Endothelial cell of umbilical vein (primary cell): ENCODE results near the gene PHF3. TPM values are rescaled to one million over a fixed set of nuclear protein-coding genes. Genes with fewer than 3 reads are reported as not detected.

Experiments
- BruUV-seq: library from RNA; stranded (reverse); fragments of 400-500 nt; replicated peaks from 2 replicates; lab custom pipeline; 2021; lab: Mats Ljungman, UMichigan
- CTCF ChIA-PET: fragments of 300-600, 350-600 bp; sonication (Branson Sonifier 250); formaldehyde crosslinking; loops from one replicate; lab custom pipeline; 2021; ENCODE audit warnings: antibody characterized with exemption, inconsistent platforms; lab: Charles Lee
- POLR2A ChIA-PET: fragments of 300-600, 350-600 bp; sonication (Branson Sonifier 250); formaldehyde crosslinking; loops from one replicate; lab custom pipeline; 2021; ENCODE audit warnings: antibody characterized with exemption, inconsistent platforms; lab: Charles Lee
- DNase-seq: peaks from one replicate; pipeline ENCODE4 v3.0.0-alpha.2; 2011; ENCODE audit warnings: low read depth, low spot score
- FAIRE-seq: peaks from 2 replicates; lab custom pipeline; 2011; peaks lifted over from hg19 to GRCh38; lab: Jason Lieb, UNC
- H2AFZ ChIP-seq: 2 replicates; pipeline ENCODE4 v1.6.0; 2012; ENCODE audit warnings: low read depth, low read length, control low read depth, inconsistent platforms
- H3K27ac ChIP-seq: 2 replicates; pipeline ENCODE4 v1.5.1; 2011; ENCODE audit warnings: low read depth, mild to moderate bottlenecking, control low read depth, low read length, moderate library complexity; ENCODE audit not compliant: insufficient read depth
- H3K27me3 ChIP-seq, 2 experiments: 2 replicates each; pipeline versions ENCODE4 v1.6.0 to v1.6.1; 2011; ENCODE audit warnings: low read length in 2 of 2, mixed read lengths in 1 of 2; ENCODE audit not compliant: control insufficient read depth in 2 of 2, insufficient read depth in 2 of 2
- H3K36me3 ChIP-seq, 2 experiments: 2 replicates in 1 of 2; 3 replicates in 1 of 2; pipeline ENCODE4 v1.5.1; 2011; ENCODE audit warnings: low read length in 2 of 2, mild to moderate bottlenecking in 1 of 2, moderate library complexity in 1 of 2; ENCODE audit not compliant: control insufficient read depth in 2 of 2, insufficient read depth in 2 of 2; ENCODE audit errors: extremely low read depth in 1 of 2
- H3K4me1 ChIP-seq: 3 replicates; pipeline ENCODE4 v1.5.1; 2011; ENCODE audit warnings: mild to moderate bottlenecking, low read length; ENCODE audit not compliant: control insufficient read depth, insufficient read depth; ENCODE audit errors: extremely low read depth
- H3K4me2 ChIP-seq: 2 replicates; pipeline ENCODE4 v1.6.1; 2011; ENCODE audit warnings: low read length, control low read depth, mixed read lengths; ENCODE audit not compliant: insufficient read depth
- H3K4me3 ChIP-seq, 3 experiments: fragments of 200-600 bp in 1 of 3; sonication (generic), shearing (Covaris generic) in 1 of 3; replicated peaks in 1 of 3; 2 replicates each; pipeline ENCODE4 v1.5.1; 2011 to 2016; ENCODE audit warnings: control low read depth in 3 of 3, low read length in 3 of 3, mild to moderate bottlenecking in 2 of 3, inconsistent platforms in 1 of 3, low read depth in 1 of 3, moderate library complexity in 1 of 3; ENCODE audit not compliant: insufficient read depth in 1 of 3
- H3K79me2 ChIP-seq: 2 replicates; pipeline ENCODE4 v1.6.0; 2012; ENCODE audit warnings: low read length, inconsistent platforms; ENCODE audit not compliant: control insufficient read depth, insufficient read depth
- H3K9ac ChIP-seq: replicated peaks from 2 replicates; pipeline ENCODE3; 2011; ENCODE audit warnings: low read length, control low read depth; ENCODE audit not compliant: insufficient read depth; ENCODE audit errors: extremely low read depth
- H3K9me1 ChIP-seq: replicated peaks from 3 replicates; pipeline ENCODE4 v1.6.0; 2011; ENCODE audit warnings: mild to moderate bottlenecking, low read length; ENCODE audit not compliant: control insufficient read depth, insufficient read depth; ENCODE audit errors: extremely low read depth
- H3K9me3 ChIP-seq: replicated peaks from 2 replicates; pipeline ENCODE4 v1.5.1; 2012; ENCODE audit warnings: low read length, inconsistent platforms; ENCODE audit not compliant: control insufficient read depth, insufficient read depth
- H4K20me1 ChIP-seq: replicated peaks from 2 replicates; pipeline ENCODE3; 2011; ENCODE audit warnings: mild to moderate bottlenecking, low read length; ENCODE audit not compliant: control insufficient read depth, insufficient read depth; ENCODE audit errors: extremely low read depth
- EZH2 ChIP-seq: IDR thresholded peaks from 2 replicates; pipeline ENCODE4 v1.6.1; 2012; ENCODE audit warnings: borderline replicate concordance, low read depth, mild to moderate bottlenecking, moderate library complexity, low read length, inconsistent platforms; ENCODE audit not compliant: severe bottlenecking
- FOS ChIP-seq: IDR thresholded peaks from 2 replicates; pipeline ENCODE4 v1.6.1; 2011; ENCODE audit warnings: mild to moderate bottlenecking, low read length, moderate library complexity, borderline replicate concordance; ENCODE audit not compliant: insufficient read depth
- GATA2 ChIP-seq: IDR thresholded peaks from 2 replicates; pipeline ENCODE4 v1.7.0; 2011; ENCODE audit warnings: low read depth, mild to moderate bottlenecking, moderate library complexity, mixed read lengths, low read length; ENCODE audit not compliant: insufficient read length, insufficient read depth
- JUN ChIP-seq: IDR thresholded peaks from 2 replicates; pipeline ENCODE4 v1.6.1; 2011; ENCODE audit warnings: borderline replicate concordance, low read depth; ENCODE audit not compliant: insufficient read length, insufficient read depth
- MAX ChIP-seq: IDR thresholded peaks from 2 replicates; pipeline ENCODE4 v1.6.1; 2011; ENCODE audit not compliant: insufficient read depth, insufficient read length
- MYC ChIP-seq: IDR thresholded peaks from one replicate; pipeline ENCODE4 v1.6.1; 2011; ENCODE audit warnings: mild to moderate bottlenecking, low read depth, low read length
- POLR2A ChIP-seq: IDR thresholded peaks from 2 replicates; pipeline ENCODE4 v1.6.1; 2012; ENCODE audit warnings: low read depth, mild to moderate bottlenecking, control low read depth, low read length
- POLR2AphosphoS5 ChIP-seq: IDR thresholded peaks from 2 replicates; pipeline ENCODE4 v1.6.1; 2012; ENCODE audit warnings: low read depth, mild to moderate bottlenecking, control low read depth, low read length, moderate library complexity; ENCODE audit not compliant: insufficient read depth
- dilution Hi-C: fragments of 300-500 bp; cut with MboI; formaldehyde crosslinking; loops from one replicate; pipeline ENCODE4 v1.15.0; 2019; ENCODE audit warnings: low sequenced_read_pairs; ENCODE audit not compliant: extremely low pct_ligation_motif_present
- intact Hi-C: fragments of 100-400 bp; cut with micrococcal nuclease; formaldehyde crosslinking; loops from one replicate; pipeline ENCODE4 v1.10.0; 2022
- polyA plus RNA-seq, 4 experiments: library from polyadenylated mRNA; depleted of rRNA in 3 of 4; stranded (reverse) in 3 of 4; unstranded in 1 of 4; fragments of >200 nt; gene quantifications; 2 replicates each; pipeline versions ENCODE4 v1.2.1 to v1.2.3, GENCODE V29; 2011 to 2012; ENCODE audit warnings: missing spikeins in 1 of 4
- total RNA-seq: library from RNA; stranded (reverse); gene quantifications from 2 replicates; pipeline ENCODE4 v1.2.3, GENCODE V29; 2021
- TF ChIP-seq, protein P1 (sequence below), 2 donors: IDR thresholded peaks; 1 replicate in 1 of 2; 2 replicates in 1 of 2; pipeline ENCODE4 v1.5.1; 2011; ENCODE audit warnings: low read length in 2 of 2, mild to moderate bottlenecking in 2 of 2, moderate library complexity in 2 of 2, control low read depth in 1 of 2, inconsistent platforms in 1 of 2, low read depth in 1 of 2; ENCODE audit not compliant: insufficient read depth in 1 of 2; ENCODE audit errors: extremely low read depth in 1 of 2

PHF3 gene
- total and polyA plus RNA-seq, 2 donors (not counting 3 experiments of a cell fraction or from before 2014, with no cell fraction given), result 4.6 to 29.6 TPM

DNA sequence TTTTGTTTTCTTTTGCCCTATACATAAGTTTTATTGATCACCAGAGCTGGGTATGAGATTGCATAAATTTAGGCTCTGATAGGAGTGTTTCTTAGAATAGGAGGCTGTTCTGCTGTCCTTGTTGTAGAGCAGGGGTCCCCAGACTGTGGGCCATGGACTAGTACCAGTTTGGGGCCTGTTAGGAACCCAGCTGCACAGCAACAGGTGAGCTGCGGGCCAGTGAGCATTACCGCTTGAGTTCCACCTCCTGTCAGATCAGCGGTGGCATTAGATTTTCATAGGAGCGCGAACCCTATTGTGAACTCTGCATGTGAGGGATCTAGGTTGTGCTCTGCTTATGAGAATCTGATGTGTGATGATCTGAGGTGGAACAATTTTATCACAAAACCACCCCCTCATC, 26.2 kb downstream of the PHF3 start:
- peaks cover 15% of the 10 kb centered on the region for H3K4me1 ChIP-seq
- ChIA-PET POLR2A (no interaction called here), CTCF (interaction anchor here (0.9 kb wide), 1 partner anchor 12 kb away, joined by 3 read pairs; no protein-coding TSS in a partner anchor)
- no peak overlapping the region for H3K9ac ChIP-seq
- H3K36me3 ChIP-seq, result peaks cover 0 to 2% of the 10 kb centered on the region in 2 experiments
- dilution Hi-C loops (no loop called here), intact Hi-C loops (no loop called here)
- peaks cover 3% of the 10 kb centered on the region for H3K9me1 ChIP-seq
- no peaks in the 10 kb centered on the region for H3K27me3 ChIP-seq
- no peak overlapping the region for H3K27ac ChIP-seq
- H4K20me1 ChIP-seq, result peaks cover 4% of the 10 kb centered on the region
- FAIRE-seq, result no peak
- BruUV-seq, result no TSS peak
- H3K4me3 ChIP-seq, result no peak overlapping the region
- DNase-seq, result no peak
- H3K79me2 ChIP-seq, result peaks cover 51% of the 10 kb centered on the region
- H3K4me2 ChIP-seq, result no peak overlapping the region
- no peak overlapping the region for H2AFZ ChIP-seq
- no peaks in the 10 kb centered on the region for H3K9me3 ChIP-seq
- TF ChIP-seq, protein P1, sequence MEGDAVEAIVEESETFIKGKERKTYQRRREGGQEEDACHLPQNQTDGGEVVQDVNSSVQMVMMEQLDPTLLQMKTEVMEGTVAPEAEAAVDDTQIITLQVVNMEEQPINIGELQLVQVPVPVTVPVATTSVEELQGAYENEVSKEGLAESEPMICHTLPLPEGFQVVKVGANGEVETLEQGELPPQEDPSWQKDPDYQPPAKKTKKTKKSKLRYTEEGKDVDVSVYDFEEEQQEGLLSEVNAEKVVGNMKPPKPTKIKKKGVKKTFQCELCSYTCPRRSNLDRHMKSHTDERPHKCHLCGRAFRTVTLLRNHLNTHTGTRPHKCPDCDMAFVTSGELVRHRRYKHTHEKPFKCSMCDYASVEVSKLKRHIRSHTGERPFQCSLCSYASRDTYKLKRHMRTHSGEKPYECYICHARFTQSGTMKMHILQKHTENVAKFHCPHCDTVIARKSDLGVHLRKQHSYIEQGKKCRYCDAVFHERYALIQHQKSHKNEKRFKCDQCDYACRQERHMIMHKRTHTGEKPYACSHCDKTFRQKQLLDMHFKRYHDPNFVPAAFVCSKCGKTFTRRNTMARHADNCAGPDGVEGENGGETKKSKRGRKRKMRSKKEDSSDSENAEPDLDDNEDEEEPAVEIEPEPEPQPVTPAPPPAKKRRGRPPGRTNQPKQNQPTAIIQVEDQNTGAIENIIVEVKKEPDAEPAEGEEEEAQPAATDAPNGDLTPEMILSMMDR (IDR thresholded peaks at IDR 0.05; ENCODE audit: extremely low read depth in 1 of 2, insufficient read depth in 1 of 2, low read depth in 1 of 2, low read length in 2 of 2), result no peak
- no peak for TF ChIP-seq POLR2AphosphoS5
- no peak for TF ChIP-seq MYC
- TF ChIP-seq MAX, result no peak
- TF ChIP-seq POLR2A, result no peak
- TF ChIP-seq GATA2, result no peak
- no peak for TF ChIP-seq JUN
- no peak for TF ChIP-seq FOS
- no peak for TF ChIP-seq EZH2
